ENCODE measurements around the gene CNGA3.

DNA sequence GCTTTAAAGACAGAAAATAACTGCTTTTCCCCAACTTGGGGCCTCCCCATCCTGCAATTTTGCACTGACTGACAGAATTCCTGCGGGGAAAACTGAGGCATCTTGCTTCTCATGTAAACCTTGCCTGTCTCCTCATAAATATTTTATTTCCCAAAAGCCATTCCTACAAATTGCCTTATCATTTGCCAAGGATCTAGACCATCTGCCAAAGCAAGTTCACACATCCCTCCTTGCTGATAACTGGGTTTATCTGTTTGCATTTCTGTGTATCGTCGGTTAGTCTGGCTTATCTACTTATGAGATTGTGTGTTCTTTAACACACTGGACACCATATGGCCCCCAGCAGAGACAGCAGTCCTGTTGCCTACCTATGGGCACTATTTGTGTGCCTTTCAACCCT lies 3.0 kb upstream of the CNGA3 start:
- no peak for TF ChIP-seq GABPA (IDR thresholded peaks at IDR 0.05; ENCODE audit: low read depth)
- TF ChIP-seq, protein P1, sequence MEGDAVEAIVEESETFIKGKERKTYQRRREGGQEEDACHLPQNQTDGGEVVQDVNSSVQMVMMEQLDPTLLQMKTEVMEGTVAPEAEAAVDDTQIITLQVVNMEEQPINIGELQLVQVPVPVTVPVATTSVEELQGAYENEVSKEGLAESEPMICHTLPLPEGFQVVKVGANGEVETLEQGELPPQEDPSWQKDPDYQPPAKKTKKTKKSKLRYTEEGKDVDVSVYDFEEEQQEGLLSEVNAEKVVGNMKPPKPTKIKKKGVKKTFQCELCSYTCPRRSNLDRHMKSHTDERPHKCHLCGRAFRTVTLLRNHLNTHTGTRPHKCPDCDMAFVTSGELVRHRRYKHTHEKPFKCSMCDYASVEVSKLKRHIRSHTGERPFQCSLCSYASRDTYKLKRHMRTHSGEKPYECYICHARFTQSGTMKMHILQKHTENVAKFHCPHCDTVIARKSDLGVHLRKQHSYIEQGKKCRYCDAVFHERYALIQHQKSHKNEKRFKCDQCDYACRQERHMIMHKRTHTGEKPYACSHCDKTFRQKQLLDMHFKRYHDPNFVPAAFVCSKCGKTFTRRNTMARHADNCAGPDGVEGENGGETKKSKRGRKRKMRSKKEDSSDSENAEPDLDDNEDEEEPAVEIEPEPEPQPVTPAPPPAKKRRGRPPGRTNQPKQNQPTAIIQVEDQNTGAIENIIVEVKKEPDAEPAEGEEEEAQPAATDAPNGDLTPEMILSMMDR (IDR thresholded peaks at IDR 0.05; ENCODE audit: insufficient read depth, low read length): no peak
- TF ChIP-seq, protein P2, sequence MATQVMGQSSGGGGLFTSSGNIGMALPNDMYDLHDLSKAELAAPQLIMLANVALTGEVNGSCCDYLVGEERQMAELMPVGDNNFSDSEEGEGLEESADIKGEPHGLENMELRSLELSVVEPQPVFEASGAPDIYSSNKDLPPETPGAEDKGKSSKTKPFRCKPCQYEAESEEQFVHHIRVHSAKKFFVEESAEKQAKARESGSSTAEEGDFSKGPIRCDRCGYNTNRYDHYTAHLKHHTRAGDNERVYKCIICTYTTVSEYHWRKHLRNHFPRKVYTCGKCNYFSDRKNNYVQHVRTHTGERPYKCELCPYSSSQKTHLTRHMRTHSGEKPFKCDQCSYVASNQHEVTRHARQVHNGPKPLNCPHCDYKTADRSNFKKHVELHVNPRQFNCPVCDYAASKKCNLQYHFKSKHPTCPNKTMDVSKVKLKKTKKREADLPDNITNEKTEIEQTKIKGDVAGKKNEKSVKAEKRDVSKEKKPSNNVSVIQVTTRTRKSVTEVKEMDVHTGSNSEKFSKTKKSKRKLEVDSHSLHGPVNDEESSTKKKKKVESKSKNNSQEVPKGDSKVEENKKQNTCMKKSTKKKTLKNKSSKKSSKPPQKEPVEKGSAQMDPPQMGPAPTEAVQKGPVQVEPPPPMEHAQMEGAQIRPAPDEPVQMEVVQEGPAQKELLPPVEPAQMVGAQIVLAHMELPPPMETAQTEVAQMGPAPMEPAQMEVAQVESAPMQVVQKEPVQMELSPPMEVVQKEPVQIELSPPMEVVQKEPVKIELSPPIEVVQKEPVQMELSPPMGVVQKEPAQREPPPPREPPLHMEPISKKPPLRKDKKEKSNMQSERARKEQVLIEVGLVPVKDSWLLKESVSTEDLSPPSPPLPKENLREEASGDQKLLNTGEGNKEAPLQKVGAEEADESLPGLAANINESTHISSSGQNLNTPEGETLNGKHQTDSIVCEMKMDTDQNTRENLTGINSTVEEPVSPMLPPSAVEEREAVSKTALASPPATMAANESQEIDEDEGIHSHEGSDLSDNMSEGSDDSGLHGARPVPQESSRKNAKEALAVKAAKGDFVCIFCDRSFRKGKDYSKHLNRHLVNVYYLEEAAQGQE (IDR thresholded peaks at IDR 0.05; ENCODE audit: insufficient replicate concordance, low read depth): no peak

Data from HL-60 (cell line).